Rectal smooth muscle tissue (tissue), 1 donor: Measurements from ENCODE around the gene DDX4.

Source experiments
- H3K27ac ChIP-seq: one replicate; pipeline ENCODE4 v1.7.0; 2013; ENCODE audit warnings: low read depth, low read length, inconsistent platforms
- H3K27me3 ChIP-seq: one replicate; pipeline ENCODE4 v1.7.0; 2013; ENCODE audit warnings: low read length; ENCODE audit not compliant: control insufficient read depth, insufficient read depth
- H3K36me3 ChIP-seq: one replicate; pipeline ENCODE4 v1.7.0; 2013; ENCODE audit warnings: low read length; ENCODE audit not compliant: control insufficient read depth, insufficient read depth
- H3K4me1 ChIP-seq: one replicate; pipeline ENCODE4 v1.7.0; 2013; ENCODE audit warnings: low read length; ENCODE audit not compliant: control insufficient read depth, insufficient read depth
- H3K4me3 ChIP-seq: one replicate; pipeline ENCODE4 v1.7.0; 2013; ENCODE audit warnings: low read length
- H3K9ac ChIP-seq: one replicate; pipeline ENCODE4 v1.7.0; 2013; ENCODE audit warnings: low read length

The DDX4 gene

DNA sequence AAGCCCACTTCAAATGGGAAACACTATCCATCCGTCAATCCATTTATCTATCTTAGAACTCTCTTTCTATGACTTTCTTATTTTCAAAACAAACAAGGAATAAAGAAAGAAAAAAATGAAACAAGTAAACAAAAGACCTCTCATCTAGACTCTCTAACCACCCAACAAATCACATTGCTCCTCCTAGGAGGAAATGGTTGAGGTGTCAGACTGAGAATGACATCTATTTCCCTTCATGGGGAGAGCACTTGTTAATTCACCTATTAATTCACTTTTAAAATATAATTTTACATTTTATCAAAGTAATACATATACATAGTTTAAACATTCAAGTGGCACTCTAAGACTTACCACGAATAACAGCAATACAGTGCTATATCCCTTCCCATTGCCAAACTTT lies 110.9 kb downstream of the DDX4 start:
- H3K36me3 ChIP-seq = no peaks in the 10 kb centered on the region
- H3K4me1 ChIP-seq = no peaks in the 10 kb centered on the region
- no peak overlapping the region for H3K9ac ChIP-seq
- H3K27ac ChIP-seq = no peak overlapping the region
- H3K4me3 ChIP-seq = no peak overlapping the region
- H3K27me3 ChIP-seq = no peaks in the 10 kb centered on the region

DNA sequence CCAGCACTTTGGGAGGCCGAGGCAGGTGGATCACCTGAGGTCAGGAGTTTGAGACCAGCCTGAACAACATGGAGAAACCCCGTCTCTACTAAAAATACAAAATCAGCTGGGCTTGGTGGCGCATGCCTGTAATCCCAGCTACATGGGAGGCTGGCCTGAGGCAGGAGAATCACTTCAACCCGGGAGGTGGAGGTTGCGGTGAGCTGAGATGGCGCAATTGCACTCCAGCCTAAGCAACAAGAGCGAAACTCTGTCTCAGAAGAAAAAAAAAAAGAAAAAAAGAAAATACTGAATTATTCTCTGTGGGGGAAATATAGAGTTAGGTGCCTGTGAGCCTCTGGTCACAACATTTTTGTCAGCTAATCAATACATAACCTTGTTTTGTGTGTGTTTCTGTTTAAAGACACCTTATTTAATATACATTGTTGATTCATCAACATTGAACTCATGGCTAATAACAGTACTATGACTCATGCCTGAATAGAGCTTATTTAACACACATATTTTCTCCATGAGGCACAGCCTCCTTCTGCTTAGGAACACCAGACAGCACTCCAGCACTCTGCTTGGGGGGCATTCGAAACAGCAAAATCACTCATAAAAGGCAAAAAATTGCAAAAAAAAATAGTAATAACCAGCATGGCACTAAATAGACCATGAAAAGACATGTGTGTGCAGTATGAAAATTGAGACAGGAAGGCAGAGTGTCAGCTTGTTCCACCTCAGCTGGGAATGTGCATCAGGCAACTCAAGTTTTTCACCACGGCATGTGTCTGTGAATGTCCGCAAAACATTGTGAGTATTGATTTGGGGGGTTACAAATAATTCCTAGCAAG lies 113.2 kb downstream of the DDX4 start, which contains the start of gene IL31RA:
IL31RA (plus strand) TSS at position 519 of the 836 bp plus-strand sequence; CDS start at position 733, 214 bp downstream.
- Histone ChIP-seq H3K9ac (no peak within 1 kb of the TSS), H3K36me3 (no peaks in the 10 kb centered on the region), H3K4me3 (no peak within 1 kb of the TSS), H3K27me3 (no peaks in the 10 kb centered on the region), H3K27ac (no peak within 1 kb of the TSS), H3K4me1 (no peaks in the 10 kb centered on the region)

DNA sequence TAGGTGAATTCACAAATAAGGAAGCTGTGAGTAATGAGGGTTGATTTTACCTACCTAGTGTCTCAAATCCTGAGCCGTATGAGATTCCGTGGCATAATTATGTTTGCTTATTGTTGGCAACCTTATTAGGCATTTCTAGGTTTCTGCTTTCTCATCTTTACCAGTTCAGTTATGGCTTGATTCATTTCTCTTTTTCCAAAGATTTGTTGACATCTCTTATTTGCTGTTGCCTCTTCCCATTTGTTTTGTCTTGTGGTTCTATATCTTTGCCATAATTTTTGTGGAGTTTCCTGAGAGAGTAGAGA lies 113.8 kb downstream of the DDX4 start:
- no peaks in the 10 kb centered on the region for H3K36me3 ChIP-seq
- no peak overlapping the region for H3K9ac ChIP-seq
- H3K4me3 ChIP-seq = no peak overlapping the region
- H3K27me3 ChIP-seq = no peaks in the 10 kb centered on the region
- H3K4me1 ChIP-seq = no peaks in the 10 kb centered on the region
- no peak overlapping the region for H3K27ac ChIP-seq

DNA sequence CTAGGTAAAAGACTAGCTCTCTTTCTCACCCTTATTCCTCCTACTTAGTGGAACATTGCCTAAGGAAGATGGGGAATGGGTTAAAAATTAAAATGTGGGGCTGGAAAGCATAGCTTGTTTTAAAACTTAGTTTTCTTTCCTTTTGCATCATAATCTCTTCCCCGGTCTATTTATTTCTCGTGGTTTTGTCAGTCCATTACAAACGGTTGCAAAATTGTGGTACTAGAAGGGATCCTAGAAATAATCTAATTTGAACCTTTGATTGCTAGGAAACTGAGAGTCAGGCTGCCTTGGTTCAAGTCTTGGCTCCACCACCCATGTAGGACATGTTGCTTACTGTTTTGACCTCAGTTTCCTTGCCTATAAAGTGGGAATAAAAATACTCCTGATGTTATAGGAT lies 114.6 kb downstream of the DDX4 start:
- Histone ChIP-seq H3K9ac (no peak overlapping the region), H3K4me1 (no peaks in the 10 kb centered on the region), H3K36me3 (no peaks in the 10 kb centered on the region), H3K27me3 (no peaks in the 10 kb centered on the region), H3K27ac (no peak overlapping the region), H3K4me3 (no peak overlapping the region)

DNA sequence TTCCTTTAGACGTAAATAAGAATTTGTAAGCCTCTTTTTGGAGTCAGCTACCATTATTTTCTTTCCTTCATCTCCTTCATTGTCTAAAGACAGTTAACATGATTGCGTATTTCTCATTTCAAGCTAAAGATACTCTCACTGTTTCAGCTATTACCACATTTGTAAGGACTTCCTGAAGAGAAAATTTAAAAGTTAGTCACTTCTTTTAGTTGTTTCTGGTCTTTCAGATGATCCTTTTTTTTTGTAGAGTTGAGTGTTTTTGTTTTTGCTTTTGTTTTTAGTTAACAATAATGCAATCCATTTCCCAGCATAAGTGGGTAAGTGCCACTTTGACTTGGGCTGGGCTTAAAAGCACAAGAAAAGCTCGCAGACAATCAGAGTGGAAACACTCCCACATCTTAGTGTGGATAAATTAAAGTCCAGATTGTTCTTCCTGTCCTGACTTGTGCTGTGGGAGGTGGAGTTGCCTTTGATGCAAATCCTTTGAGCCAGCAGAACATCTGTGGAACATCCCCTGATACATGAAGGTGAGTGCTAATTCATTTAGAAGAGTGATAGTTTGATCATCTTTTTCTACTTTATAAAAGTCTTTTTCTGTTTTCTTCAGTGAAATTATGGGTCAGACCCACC lies 115.3 kb downstream of the DDX4 start:
- H3K4me1 ChIP-seq = no peaks in the 10 kb centered on the region
- H3K36me3 ChIP-seq = no peaks in the 10 kb centered on the region
- H3K27ac ChIP-seq = no peak overlapping the region
- H3K27me3 ChIP-seq = no peaks in the 10 kb centered on the region
- H3K4me3 ChIP-seq = no peak overlapping the region
- no peak overlapping the region for H3K9ac ChIP-seq

DNA sequence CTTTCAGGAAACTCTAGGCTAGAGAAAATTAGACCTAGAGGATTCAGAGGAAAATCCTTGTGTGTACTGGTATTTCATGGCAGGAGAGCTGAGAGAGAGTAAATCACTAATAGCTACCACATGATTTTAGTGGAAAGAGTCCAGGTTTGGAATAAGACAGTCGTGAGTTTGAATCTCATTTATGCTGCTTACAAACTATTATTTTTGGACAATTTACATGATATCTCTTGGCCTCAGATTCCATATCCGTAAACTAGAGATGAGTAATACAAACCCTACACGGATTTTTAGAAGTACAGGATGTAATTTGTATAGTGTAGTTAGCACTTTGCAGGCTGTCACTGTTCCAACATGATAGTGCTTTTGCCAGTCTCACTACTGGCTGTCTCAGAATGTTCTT lies 116.0 kb downstream of the DDX4 start:
- no peak overlapping the region for H3K4me3 ChIP-seq
- H3K27ac ChIP-seq = no peak overlapping the region
- no peak overlapping the region for H3K9ac ChIP-seq
- no peaks in the 10 kb centered on the region for H3K4me1 ChIP-seq
- no peaks in the 10 kb centered on the region for H3K36me3 ChIP-seq
- H3K27me3 ChIP-seq = no peaks in the 10 kb centered on the region

DNA sequence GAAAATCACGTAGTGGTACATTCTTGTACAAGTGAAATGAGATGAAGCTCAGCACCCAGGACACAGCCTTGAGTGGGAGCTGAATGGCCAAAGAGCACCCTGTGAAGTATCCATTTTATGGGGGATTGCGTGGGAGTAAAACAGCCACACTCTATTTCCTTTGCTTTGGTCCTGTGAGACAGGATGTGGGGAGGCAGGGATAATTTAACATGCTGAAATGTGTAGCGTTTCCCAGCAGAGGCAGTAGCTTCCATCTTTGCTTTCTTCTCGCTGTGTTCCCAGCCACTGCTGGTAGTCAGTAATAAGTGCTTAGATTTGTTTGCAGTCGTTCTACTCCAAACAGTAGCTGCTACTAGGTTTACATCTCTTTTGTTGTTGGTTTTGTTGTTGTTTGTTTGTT lies 117.6 kb downstream of the DDX4 start:
- no peak overlapping the region for H3K4me3 ChIP-seq
- H3K27me3 ChIP-seq = no peaks in the 10 kb centered on the region
- H3K9ac ChIP-seq = no peak overlapping the region
- H3K4me1 ChIP-seq = no peaks in the 10 kb centered on the region
- no peaks in the 10 kb centered on the region for H3K36me3 ChIP-seq
- H3K27ac ChIP-seq = no peak overlapping the region

DNA sequence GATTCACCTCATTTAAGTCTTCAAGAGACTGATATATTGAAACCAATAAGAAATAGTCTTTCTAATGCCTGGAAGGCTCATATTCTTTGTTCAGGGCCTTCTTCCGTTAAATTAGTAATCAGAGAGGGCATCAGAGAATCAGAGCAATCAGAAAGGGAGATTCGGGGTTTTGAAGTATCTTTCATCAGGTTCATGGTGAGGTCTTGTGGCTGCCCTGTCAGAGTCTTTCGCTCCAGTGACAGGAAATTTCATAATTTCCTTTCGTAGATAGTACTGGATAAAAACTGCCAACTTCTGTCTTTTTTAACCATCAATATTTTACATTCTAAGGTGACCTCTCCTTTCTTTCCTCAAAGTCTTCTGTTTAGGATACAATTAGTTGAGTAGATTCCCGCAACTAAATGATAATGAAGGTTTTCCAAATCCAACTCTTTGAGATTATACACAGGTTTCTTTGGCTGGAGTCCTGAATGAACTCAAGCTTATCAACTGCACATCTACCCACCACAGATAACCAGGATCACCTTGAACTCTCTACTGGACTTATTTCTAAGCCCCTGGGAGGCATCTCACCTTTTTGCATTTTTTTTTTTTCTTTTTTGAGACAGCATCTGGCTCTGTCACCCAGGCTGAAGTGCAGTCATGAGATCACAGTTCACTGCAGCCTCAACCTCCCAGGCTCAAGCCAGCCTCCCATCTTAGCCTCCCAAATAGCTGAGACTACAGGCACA lies 118.8 kb downstream of the DDX4 start:
- H3K4me3 ChIP-seq = no peak overlapping the region
- no peaks in the 10 kb centered on the region for H3K27me3 ChIP-seq

DNA sequence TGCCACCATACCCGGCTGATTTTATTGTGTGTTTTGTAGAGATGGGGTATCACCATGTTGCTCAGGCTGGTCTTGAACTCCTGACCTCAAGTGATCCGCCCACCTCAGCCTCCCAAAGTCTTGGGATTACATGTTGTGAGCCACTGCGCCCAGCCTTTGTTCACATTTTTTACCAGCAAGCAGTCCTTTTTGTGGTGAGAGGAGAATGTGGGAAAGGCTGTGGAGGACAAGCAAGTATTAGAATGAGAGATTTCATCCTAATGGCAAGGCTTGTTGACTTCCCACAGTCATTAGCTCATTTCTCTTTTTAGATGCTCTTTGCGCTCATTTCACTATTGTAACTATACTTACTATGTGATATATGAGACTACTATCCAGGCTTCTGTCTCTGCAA lies 119.4 kb downstream of the DDX4 start:
- H3K9ac ChIP-seq = no peak overlapping the region
- no peaks in the 10 kb centered on the region for H3K27me3 ChIP-seq
- H3K36me3 ChIP-seq = no peaks in the 10 kb centered on the region
- no peak overlapping the region for H3K27ac ChIP-seq
- no peaks in the 10 kb centered on the region for H3K4me1 ChIP-seq
- no peak overlapping the region for H3K4me3 ChIP-seq

More for the DNA sequence above, 118.8 kb downstream of the DDX4 start:
- Histone ChIP-seq H3K4me1 (no peaks in the 10 kb centered on the region), H3K36me3 (no peaks in the 10 kb centered on the region), H3K27ac (no peak overlapping the region), H3K9ac (no peak overlapping the region)

DNA sequence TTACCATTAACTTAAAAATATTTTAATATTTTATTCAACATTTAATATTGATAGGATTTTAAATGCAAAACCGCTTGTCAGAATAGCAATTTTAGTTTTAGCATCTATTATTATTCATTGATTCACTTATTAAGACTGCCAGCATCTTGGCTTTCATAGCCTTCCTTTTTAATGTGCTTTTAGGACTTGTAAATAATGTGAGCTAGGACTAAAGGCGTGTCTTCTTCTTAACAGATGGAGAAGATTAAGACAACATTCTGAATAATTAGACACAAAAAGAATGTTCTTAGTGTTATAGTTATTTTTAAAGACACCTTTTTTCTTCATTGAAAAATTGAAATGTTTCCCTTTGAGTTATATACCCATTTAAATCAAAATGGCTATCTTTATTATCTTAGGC lies 120.2 kb downstream of the DDX4 start:
- no peak overlapping the region for H3K27ac ChIP-seq
- H3K4me1 ChIP-seq = no peaks in the 10 kb centered on the region
- H3K4me3 ChIP-seq = no peak overlapping the region
- no peaks in the 10 kb centered on the region for H3K27me3 ChIP-seq
- H3K9ac ChIP-seq = no peak overlapping the region
- H3K36me3 ChIP-seq = no peaks in the 10 kb centered on the region

DNA sequence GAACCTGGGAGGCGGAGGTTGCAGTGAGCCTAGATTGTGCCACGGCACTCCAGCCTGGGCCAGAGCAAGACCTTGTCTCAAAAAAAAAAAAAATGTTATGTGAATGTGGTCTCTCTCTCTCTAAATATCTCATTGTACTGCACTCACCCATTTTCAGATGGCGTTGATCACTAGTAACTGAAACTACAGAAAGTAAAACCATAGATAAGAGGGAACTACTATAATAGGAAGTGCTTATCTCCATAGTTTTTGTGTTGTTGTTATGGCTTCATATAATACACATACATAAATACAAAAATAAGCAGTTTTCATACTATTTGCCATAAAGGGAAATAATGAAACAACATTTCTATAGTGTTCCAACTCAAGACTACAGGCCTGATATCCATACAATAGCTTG lies 122.4 kb downstream of the DDX4 start:
- Histone ChIP-seq H3K27ac (no peak overlapping the region), H3K36me3 (no peaks in the 10 kb centered on the region), H3K4me1 (no peaks in the 10 kb centered on the region), H3K4me3 (no peak overlapping the region), H3K27me3 (no peaks in the 10 kb centered on the region), H3K9ac (no peak overlapping the region)

DNA sequence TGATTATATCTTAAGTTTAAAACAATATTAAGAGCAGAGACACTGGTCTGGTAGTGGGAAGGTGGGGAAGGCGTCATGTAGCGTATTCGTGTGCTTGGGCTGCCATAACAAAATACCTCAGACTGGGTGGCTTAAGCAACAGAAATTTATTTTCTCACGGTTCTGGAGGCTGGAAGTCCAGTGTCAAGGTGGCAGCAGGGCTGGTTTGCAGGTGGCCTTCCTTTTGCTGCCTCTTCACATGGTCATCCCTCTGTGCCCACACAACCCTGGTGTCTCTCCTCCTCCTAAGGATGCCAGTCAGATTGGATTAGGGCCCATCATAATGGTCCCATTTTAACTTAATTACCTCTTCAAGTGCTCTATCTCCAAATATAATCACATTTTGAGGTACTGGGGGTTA lies 122.8 kb downstream of the DDX4 start:
- no peaks in the 10 kb centered on the region for H3K4me1 ChIP-seq
- H3K27ac ChIP-seq = no peak overlapping the region
- H3K9ac ChIP-seq = no peak overlapping the region
- no peaks in the 10 kb centered on the region for H3K27me3 ChIP-seq
- no peak overlapping the region for H3K4me3 ChIP-seq
- H3K36me3 ChIP-seq = no peaks in the 10 kb centered on the region
